Measurements from ENCODE around the gene MUC12. TPM values are rescaled to one million over a fixed set of nuclear protein-coding genes. Genes with fewer than 3 reads are reported as not detected.

MUC12 gene
- total RNA-seq, 1 experiment from 2014 or later, result 11.5 TPM

DNA sequence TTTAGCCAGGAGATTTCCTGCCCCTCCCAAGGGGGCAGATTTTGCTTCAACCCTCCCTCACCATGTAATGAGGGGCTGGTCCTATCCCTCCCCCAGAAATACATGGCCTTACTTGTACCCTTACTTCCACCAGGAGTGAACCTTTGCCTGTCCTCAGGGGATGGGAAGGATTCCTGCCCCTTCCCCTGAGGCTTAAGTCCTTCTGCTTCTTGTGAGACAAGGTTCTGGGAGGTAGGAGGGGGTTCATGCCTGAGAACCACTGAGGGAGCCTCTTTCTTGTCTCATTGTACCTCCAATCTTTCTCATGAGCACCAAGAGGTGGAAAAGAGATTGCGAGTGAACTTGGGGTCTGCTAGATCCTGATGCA, 39.6 kb upstream of the MUC12 start:
- Mint-ChIP-seq H3K27ac (peak overlapping the region; percentile 71 to 96 (median 95)), H3K4me3 (peak overlapping the region; percentile 2 to 53; a peak in 2 of 5 replicates), H3K36me3 (ENCODE audit: insufficient read depth in 1 of 3, low read depth in 3 of 3) (peaks cover 12 to 21% (median 13%) of the 10 kb centered on the region in 3 experiments), H3K27me3 (ENCODE audit: low read depth) (no peaks in the 10 kb centered on the region), H3K4me1 (peaks cover 17 to 19% of the 10 kb centered on the region in 2 experiments), H3K9me3 (peaks cover 21 to 27% of the 10 kb centered on the region in 2 experiments)
- Histone ChIP-seq H3K9ac (ENCODE audit: extremely low read depth, insufficient read length, low read length) (no peak overlapping the region), H2BK120ac (ENCODE audit: low read depth, low read length, poor library complexity, severe bottlenecking) (no peak overlapping the region), H2BK15ac (ENCODE audit: low read depth, low read length) (no peak overlapping the region), H3K18ac (ENCODE audit: insufficient read length, low read depth, low read length) (no peak overlapping the region), H4K20me1 (ENCODE audit: control insufficient read depth, insufficient read depth, insufficient read length) (no peaks in the 10 kb centered on the region), H3K23me2 (ENCODE audit: insufficient read length, low read depth, low read length, poor library complexity, severe bottlenecking) (peaks cover 2% of the 10 kb centered on the region), H4K8ac (replicated peaks; ENCODE audit: insufficient read length, low read depth, low read length) (no peak overlapping the region), H3K14ac (ENCODE audit: insufficient read depth, low read length) (peak overlapping the region; percentile 33; the same call in 1 of the 2 replicates), H3K4me1 (ENCODE audit: insufficient read depth, low read length) (peaks cover 8% of the 10 kb centered on the region; the same call in 1 of the 2 replicates), H2BK20ac (ENCODE audit: low read depth, low read length, poor library complexity, severe bottlenecking) (no peak overlapping the region), H3K56ac (ENCODE audit: insufficient read length, low read depth, low read length) (no peak overlapping the region), H3T11ph (ENCODE audit: low read length) (no peak overlapping the region), H3K4ac (ENCODE audit: low read depth, low read length) (no peak overlapping the region), H2AK5ac (ENCODE audit: insufficient read length, low read length) (no peak overlapping the region), H2AFZ (ENCODE audit: low read length) (no peak overlapping the region), H4K5ac (ENCODE audit: insufficient read length, low read depth, low read length) (no peak overlapping the region), H3K27me3 (ENCODE audit: insufficient read depth, low read length) (no peaks in the 10 kb centered on the region), H2BK12ac (ENCODE audit: insufficient read length, low read depth, low read length) (no peak overlapping the region), H4K91ac (ENCODE audit: insufficient read length, low read depth, low read length) (no peak overlapping the region), H3K27ac (ENCODE audit: insufficient read length, low read depth, low read length) (peak overlapping the region; percentile 76), H2BK5ac (ENCODE audit: insufficient read length, low read length) (no peak overlapping the region), H3K23ac (ENCODE audit: insufficient read length, low read depth, low read length) (no peak overlapping the region), H3K79me2 (ENCODE audit: insufficient read depth, low read length) (no peaks in the 10 kb centered on the region), H3K79me1 (ENCODE audit: insufficient read depth, low read depth, low read length, poor library complexity, severe bottlenecking) (no peaks in the 10 kb centered on the region), H3K4me2 (ENCODE audit: insufficient read depth, insufficient read length, low read length) (peak overlapping the region; percentile 0), H3K9me3 (ENCODE audit: control insufficient read depth, low read depth, low read length) (no peaks in the 10 kb centered on the region)
- TF ChIP-seq, protein P1, sequence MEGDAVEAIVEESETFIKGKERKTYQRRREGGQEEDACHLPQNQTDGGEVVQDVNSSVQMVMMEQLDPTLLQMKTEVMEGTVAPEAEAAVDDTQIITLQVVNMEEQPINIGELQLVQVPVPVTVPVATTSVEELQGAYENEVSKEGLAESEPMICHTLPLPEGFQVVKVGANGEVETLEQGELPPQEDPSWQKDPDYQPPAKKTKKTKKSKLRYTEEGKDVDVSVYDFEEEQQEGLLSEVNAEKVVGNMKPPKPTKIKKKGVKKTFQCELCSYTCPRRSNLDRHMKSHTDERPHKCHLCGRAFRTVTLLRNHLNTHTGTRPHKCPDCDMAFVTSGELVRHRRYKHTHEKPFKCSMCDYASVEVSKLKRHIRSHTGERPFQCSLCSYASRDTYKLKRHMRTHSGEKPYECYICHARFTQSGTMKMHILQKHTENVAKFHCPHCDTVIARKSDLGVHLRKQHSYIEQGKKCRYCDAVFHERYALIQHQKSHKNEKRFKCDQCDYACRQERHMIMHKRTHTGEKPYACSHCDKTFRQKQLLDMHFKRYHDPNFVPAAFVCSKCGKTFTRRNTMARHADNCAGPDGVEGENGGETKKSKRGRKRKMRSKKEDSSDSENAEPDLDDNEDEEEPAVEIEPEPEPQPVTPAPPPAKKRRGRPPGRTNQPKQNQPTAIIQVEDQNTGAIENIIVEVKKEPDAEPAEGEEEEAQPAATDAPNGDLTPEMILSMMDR (conservative IDR thresholded peaks at IDR 0.05), result no peak
- DNase-seq, result no peak
- no CpG with 5 or more reads among the region's 1 CpG for WGBS (ENCODE audit: extremely low coverage, insufficient read length, low lambda C conversion rate)

Data from H9 (cell line).